Fibroblast of pulmonary artery (primary cell): ENCODE data around the gene NRP2.

ENCODE experiments used
- DNase-seq: peaks from one replicate; pipeline ENCODE4 v3.0.0-alpha.2; 2010; ENCODE audit warnings: low read depth
- H3K4me3 ChIP-seq: replicated peaks from 2 replicates; pipeline ENCODE4 v1.5.1; 2011; ENCODE audit warnings: low read depth, mild to moderate bottlenecking, control low read depth, low read length, moderate library complexity
- TF ChIP-seq, protein P1 (sequence below): IDR thresholded peaks from 2 replicates; pipeline ENCODE4 v1.5.1; 2011; ENCODE audit warnings: mild to moderate bottlenecking, control low read depth, low read length, inconsistent platforms; ENCODE audit errors: missing control alignments

NRP2 gene

DNA sequence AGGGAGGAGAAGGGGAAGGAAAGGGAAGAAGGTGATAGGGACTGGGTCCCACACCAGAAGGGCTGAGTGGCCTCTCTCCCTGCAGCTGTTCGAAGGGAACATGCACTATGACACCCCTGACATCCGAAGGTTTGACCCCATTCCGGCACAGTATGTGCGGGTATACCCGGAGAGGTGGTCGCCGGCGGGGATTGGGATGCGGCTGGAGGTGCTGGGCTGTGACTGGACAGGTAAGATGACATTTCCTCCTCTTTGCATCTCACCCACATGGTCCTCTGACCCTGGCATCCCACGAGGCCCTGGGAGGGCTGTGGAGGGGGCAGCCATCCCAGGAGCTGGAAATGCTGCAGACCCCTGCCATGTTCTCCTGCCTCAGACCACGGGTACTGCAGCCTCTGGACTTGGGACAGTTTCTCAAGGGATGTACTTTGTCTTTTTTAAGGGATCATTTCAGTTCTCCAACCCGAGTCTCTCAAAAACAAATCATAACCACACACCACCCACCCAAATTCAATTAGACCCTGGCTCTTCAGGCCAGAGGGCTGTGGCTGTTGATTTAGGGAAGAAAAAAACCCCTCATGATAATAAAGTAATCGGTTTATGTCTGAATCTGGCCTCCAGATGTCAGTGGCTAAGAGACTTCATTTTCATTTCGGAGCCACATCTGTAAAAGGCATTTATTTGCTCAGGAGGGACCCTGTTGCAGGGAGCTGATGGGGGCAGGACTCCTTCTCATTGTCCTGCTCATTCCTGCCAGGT is 63.5 kb downstream of the NRP2 start:
- DNase-seq: no peak
- TF ChIP-seq, protein P1, sequence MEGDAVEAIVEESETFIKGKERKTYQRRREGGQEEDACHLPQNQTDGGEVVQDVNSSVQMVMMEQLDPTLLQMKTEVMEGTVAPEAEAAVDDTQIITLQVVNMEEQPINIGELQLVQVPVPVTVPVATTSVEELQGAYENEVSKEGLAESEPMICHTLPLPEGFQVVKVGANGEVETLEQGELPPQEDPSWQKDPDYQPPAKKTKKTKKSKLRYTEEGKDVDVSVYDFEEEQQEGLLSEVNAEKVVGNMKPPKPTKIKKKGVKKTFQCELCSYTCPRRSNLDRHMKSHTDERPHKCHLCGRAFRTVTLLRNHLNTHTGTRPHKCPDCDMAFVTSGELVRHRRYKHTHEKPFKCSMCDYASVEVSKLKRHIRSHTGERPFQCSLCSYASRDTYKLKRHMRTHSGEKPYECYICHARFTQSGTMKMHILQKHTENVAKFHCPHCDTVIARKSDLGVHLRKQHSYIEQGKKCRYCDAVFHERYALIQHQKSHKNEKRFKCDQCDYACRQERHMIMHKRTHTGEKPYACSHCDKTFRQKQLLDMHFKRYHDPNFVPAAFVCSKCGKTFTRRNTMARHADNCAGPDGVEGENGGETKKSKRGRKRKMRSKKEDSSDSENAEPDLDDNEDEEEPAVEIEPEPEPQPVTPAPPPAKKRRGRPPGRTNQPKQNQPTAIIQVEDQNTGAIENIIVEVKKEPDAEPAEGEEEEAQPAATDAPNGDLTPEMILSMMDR: no peak
- no peak overlapping the region for H3K4me3 ChIP-seq

DNA sequence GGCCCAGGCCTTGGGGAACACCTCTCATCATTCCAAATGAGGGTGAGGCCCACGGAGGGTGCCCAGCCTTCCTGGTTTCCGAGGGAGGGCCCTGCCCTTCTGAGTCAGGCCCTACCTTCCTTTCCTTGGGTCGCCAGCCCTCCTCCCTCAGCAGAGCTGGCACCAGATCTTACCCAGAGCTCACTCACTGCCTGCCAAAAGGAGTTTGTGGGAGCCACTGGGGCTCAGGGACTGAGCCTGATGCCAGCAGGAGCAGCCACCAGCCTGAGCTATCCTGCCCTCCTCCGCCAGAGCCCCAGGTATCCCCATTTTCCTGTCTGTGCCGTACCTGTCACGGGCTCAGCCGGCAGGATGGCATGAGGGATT is 64.1 kb downstream of the NRP2 start:
- H3K4me3 ChIP-seq: no peak overlapping the region
- TF ChIP-seq, protein P1: no peak
- DNase-seq: no peak

DNA sequence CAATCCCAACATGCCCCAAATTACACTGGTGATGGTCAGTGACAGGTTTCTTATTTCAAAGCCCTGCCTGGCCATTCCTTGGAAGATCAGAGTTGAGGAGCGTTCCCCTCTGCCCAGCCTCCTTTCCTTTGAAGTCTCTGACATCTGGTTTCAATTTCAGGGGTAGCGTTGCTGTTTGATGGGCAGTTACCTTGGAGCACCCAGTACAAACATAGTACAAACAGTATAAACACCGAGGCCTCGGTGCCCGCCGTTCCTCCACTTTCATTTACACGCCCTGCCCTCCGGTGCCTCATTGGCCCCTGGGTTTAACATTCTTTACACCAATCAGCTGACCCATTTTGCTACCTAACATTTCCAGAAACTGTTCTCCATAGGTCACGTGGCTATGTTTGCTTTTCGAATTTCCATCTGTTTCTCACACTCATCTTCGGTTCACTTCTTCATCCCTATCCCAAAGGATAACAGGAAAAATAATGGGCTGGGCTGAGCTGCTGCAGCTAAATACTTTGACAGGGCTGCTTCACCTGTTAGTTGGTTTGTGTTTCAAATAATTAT is 65.6 kb downstream of the NRP2 start:
- no peak for DNase-seq
- H3K4me3 ChIP-seq: no peak overlapping the region
- TF ChIP-seq, protein P1: no peak

DNA sequence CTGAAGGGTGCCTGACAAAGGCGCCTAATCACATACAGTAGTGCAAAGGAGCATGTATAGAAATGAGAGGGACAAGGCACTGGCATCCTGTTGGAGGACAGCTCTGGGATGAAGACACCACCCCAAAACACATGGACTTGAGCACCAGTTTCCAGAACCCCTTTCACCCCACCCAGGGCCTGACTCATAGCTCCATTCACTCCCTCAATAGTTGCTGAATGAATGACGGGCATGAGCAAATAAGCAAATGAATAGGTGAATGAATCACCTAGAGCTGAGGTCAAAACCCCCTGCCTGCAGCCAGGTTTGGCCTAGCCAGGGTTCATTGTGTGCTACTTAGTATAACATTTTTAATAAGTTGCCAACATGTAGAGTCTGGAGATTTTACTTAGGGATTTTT is 66.3 kb downstream of the NRP2 start:
- TF ChIP-seq, protein P1: no peak
- DNase-seq: no peak
- no peak overlapping the region for H3K4me3 ChIP-seq

DNA sequence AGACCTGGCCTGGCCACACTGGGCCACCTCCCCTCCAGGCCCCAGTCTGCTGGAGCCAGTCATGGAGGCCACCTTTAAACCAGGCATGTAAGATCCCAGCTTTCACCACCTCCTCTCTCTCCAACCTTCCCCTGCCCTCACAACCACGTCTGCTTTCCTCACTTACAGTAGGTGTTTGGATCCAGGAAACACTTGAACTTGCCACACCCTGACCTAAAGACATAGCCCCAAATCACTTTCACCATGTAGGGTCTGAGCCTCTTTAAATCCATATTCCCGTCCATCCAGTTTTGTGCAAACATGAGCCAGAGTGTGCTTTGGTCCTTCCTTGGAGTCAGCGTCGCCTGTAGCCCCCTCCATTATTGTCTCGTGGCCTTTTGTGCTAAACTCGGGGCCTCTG is 66.8 kb downstream of the NRP2 start:
- no peak overlapping the region for H3K4me3 ChIP-seq
- DNase-seq: no peak
- TF ChIP-seq, protein P1: no peak

DNA sequence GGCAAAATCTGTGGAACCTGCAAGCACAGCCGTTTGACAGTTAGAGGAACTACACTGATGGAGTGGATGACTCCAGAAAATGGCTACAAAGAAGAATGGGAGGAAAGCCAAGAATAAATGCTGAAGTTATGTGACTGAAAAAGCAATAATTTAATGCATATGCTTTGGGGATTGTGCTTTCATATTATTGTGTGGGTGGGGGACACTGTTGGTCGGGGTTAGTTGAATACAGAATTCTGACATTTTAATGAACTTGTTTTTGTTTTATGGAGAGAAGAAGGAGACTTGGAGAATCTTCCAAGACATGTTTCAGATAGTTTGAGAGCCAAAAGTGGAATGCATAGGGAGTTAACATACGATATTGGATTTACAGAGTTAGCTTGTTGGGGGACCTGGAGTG is 68.5 kb downstream of the NRP2 start:
- TF ChIP-seq, protein P1: no peak
- H3K4me3 ChIP-seq: no peak overlapping the region
- no peak for DNase-seq

DNA sequence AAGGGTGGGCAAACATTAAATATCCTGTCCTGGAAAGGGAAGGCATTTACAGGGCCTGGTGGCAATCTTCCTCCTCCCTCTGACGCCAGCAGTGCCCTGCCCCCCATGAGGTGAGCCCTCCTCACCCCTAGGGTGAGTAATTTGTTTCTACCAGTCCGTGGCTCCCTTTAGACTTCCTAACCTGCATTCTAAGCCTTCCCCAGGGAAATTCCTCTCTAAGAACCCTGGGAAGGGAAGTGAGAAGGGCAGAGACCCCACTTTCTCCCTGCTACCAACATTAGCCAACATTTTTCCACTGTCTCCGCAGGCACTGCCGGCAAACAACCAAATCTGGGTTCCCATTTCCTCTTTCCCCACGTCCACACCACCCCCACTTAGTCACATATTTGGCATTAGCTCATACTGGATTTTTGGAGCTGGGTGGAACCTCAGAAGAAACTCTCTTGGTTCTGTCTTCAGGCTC is 69.3 kb downstream of the NRP2 start:
- no peak overlapping the region for H3K4me3 ChIP-seq
- no peak for DNase-seq
- TF ChIP-seq, protein P1: no peak
